H9 (cell line): ENCODE results near the gene EPHA2. TPM values are rescaled to one million over a fixed set of nuclear protein-coding genes. Genes with fewer than 3 reads are reported as not detected.

Experiments used
- DNase-seq: peaks from one replicate; pipeline ENCODE4 v3.0.0-alpha.2; 2017
- H2AFZ ChIP-seq: one replicate; pipeline ENCODE4 v1.6.1; 2013; ENCODE audit warnings: mild to moderate bottlenecking, low read length, control low read depth, moderate library complexity
- H2AK5ac ChIP-seq: 2 replicates; pipeline ENCODE4 v1.6.1; 2013; ENCODE audit warnings: low read length, control low read depth, mixed read lengths; ENCODE audit not compliant: insufficient read length
- H2BK120ac ChIP-seq: one replicate; pipeline ENCODE4 v1.6.1; 2013; ENCODE audit warnings: low read depth, mild to moderate bottlenecking, low read length, control low read depth, inconsistent platforms; ENCODE audit not compliant: poor library complexity, severe bottlenecking
- H2BK12ac ChIP-seq: 2 replicates; pipeline ENCODE4 v1.6.1; 2013; ENCODE audit warnings: low read length, control low read depth, mixed read lengths, low read depth; ENCODE audit not compliant: insufficient read length
- H2BK15ac ChIP-seq: 2 replicates; pipeline ENCODE4 v1.6.1; 2013; ENCODE audit warnings: low read depth, low read length, control low read depth
- H2BK20ac ChIP-seq: one replicate; pipeline ENCODE4 v1.6.1; 2013; ENCODE audit warnings: low read depth, mild to moderate bottlenecking, low read length, control low read depth, inconsistent platforms; ENCODE audit not compliant: poor library complexity, severe bottlenecking
- H2BK5ac ChIP-seq: 2 replicates; pipeline ENCODE4 v1.6.1; 2013; ENCODE audit warnings: low read length, control low read depth, mixed read lengths; ENCODE audit not compliant: insufficient read length
- H3K14ac ChIP-seq: 2 replicates; pipeline ENCODE4 v1.6.1; 2013; ENCODE audit warnings: low read length, control low read depth; ENCODE audit not compliant: insufficient read depth
- H3K18ac ChIP-seq: 2 replicates; pipeline ENCODE4 v1.6.1; 2013; ENCODE audit warnings: low read depth, mild to moderate bottlenecking, mixed read lengths, low read length, control low read depth; ENCODE audit not compliant: insufficient read length
- H3K23ac ChIP-seq: 2 replicates; pipeline ENCODE4 v1.6.1; 2013; ENCODE audit warnings: low read length, control low read depth, mixed read lengths, low read depth; ENCODE audit not compliant: insufficient read length
- H3K23me2 ChIP-seq: 2 replicates; pipeline ENCODE4 v1.6.1; 2013; ENCODE audit warnings: low read depth, mild to moderate bottlenecking, mixed read lengths, low read length, control low read depth; ENCODE audit not compliant: insufficient read length, poor library complexity, severe bottlenecking
- H3K27ac ChIP-seq: 2 replicates; pipeline ENCODE4 v1.5.1; 2013; ENCODE audit warnings: low read length, control low read depth, mixed read lengths, low read depth; ENCODE audit not compliant: insufficient read length
- H3K27me3 ChIP-seq: 2 replicates; pipeline ENCODE4 v1.6.1; 2013; ENCODE audit warnings: low read length, control low read depth, inconsistent platforms; ENCODE audit not compliant: insufficient read depth
- H3K4ac ChIP-seq: 2 replicates; pipeline ENCODE4 v1.6.1; 2013; ENCODE audit warnings: low read depth, mild to moderate bottlenecking, control low read depth, inconsistent platforms, low read length, moderate library complexity
- H3K4me1 ChIP-seq: 2 replicates; pipeline ENCODE4 v1.6.1; 2013; ENCODE audit warnings: low read length, control low read depth, inconsistent platforms; ENCODE audit not compliant: insufficient read depth
- H3K4me2 ChIP-seq: 2 replicates; pipeline ENCODE4 v1.6.1; 2013; ENCODE audit warnings: low read length, control low read depth, mixed read lengths; ENCODE audit not compliant: insufficient read length, insufficient read depth
- H3K56ac ChIP-seq: 2 replicates; pipeline ENCODE4 v1.6.1; 2013; ENCODE audit warnings: low read depth, mild to moderate bottlenecking, mixed read lengths, low read length, control low read depth; ENCODE audit not compliant: insufficient read length
- H3K79me1 ChIP-seq: 2 replicates; pipeline ENCODE4 v1.6.1; 2013; ENCODE audit warnings: low read depth, mild to moderate bottlenecking, moderate library complexity, low read length, control low read depth, inconsistent platforms; ENCODE audit not compliant: insufficient read depth, poor library complexity, severe bottlenecking
- H3K79me2 ChIP-seq: 2 replicates; pipeline ENCODE4 v1.6.1; 2013; ENCODE audit warnings: low read length, control low read depth, inconsistent platforms; ENCODE audit not compliant: insufficient read depth
- H3K9ac ChIP-seq: 2 replicates; pipeline ENCODE4 v1.6.1; 2013; ENCODE audit warnings: low read length, control low read depth, mixed read lengths; ENCODE audit not compliant: insufficient read length; ENCODE audit errors: extremely low read depth
- H3K9me3 ChIP-seq: one replicate; pipeline ENCODE4 v1.6.1; 2013; ENCODE audit warnings: low read depth, low read length, inconsistent platforms; ENCODE audit not compliant: control insufficient read depth
- H3T11ph ChIP-seq: one replicate; pipeline ENCODE4 v1.6.1; 2013; ENCODE audit warnings: mild to moderate bottlenecking, low read length, control low read depth, inconsistent platforms
- H4K20me1 ChIP-seq: one replicate; pipeline ENCODE4 v1.6.1; 2013; ENCODE audit not compliant: control insufficient read depth, insufficient read length, insufficient read depth
- H4K5ac ChIP-seq: 2 replicates; pipeline ENCODE4 v1.6.1; 2013; ENCODE audit warnings: low read depth, mild to moderate bottlenecking, mixed read lengths, low read length, control low read depth; ENCODE audit not compliant: insufficient read length
- H4K8ac ChIP-seq: replicated peaks from 2 replicates; pipeline ENCODE4 v1.6.1; 2013; ENCODE audit warnings: low read length, control low read depth, mixed read lengths, low read depth; ENCODE audit not compliant: insufficient read length
- H4K91ac ChIP-seq: 2 replicates; pipeline ENCODE4 v1.6.1; 2013; ENCODE audit warnings: low read depth, mild to moderate bottlenecking, moderate library complexity, mixed read lengths, low read length, control low read depth; ENCODE audit not compliant: insufficient read length
- H3K27ac Mint-ChIP-seq, 3 experiments: 2 replicates in 2 of 3; 3 replicates in 1 of 3; pipeline ENCODE4 v1.8.0; 2020 to 2021; ENCODE audit warnings: mixed read lengths in 3 of 3, mild to moderate bottlenecking in 1 of 3, moderate library complexity in 1 of 3
- H3K27me3 Mint-ChIP-seq: 2 replicates; pipeline ENCODE4 v1.8.0; 2021; ENCODE audit warnings: low read depth, mild to moderate bottlenecking, moderate library complexity, mixed read lengths
- H3K36me3 Mint-ChIP-seq, 3 experiments: 2 replicates in 2 of 3; 3 replicates in 1 of 3; pipeline ENCODE4 v1.8.0; 2020 to 2021; ENCODE audit warnings: low read depth in 3 of 3, mixed read lengths in 3 of 3; ENCODE audit not compliant: insufficient read depth in 1 of 3
- H3K4me1 Mint-ChIP-seq, 2 experiments: 2 replicates each; pipeline ENCODE4 v1.8.0; 2020; ENCODE audit warnings: mixed read lengths in 2 of 2
- H3K4me3 Mint-ChIP-seq, 2 experiments: 2 replicates in 1 of 2; 3 replicates in 1 of 2; pipeline ENCODE4 v1.8.0; 2020 to 2021; ENCODE audit warnings: mild to moderate bottlenecking in 2 of 2, mixed read lengths in 2 of 2, moderate library complexity in 1 of 2
- H3K9me3 Mint-ChIP-seq, 2 experiments: 2 replicates in 1 of 2; 3 replicates in 1 of 2; pipeline ENCODE4 v1.8.0; 2020; ENCODE audit warnings: mild to moderate bottlenecking in 2 of 2, mixed read lengths in 2 of 2, moderate library complexity in 1 of 2
- WGBS: extraction: QIAGEN DNeasy Blood & Tissue Kit; methylation state at CpG from one replicate; pipeline ENCODE4 v1.1.7; 2013; ENCODE audit warnings: missing lambda C conversion rate, low lambda C conversion rate, mixed read lengths; ENCODE audit not compliant: insufficient read length; ENCODE audit errors: extremely low coverage; 5-methylcytosine and 5-hydroxymethylcytosine counted together
- total RNA-seq: library from RNA; stranded (reverse); gene quantifications from 2 replicates; pipeline ENCODE4 v1.2.1, GENCODE V29; 2021
- TF ChIP-seq, protein P1 (sequence below): fragments of 200-600 bp; sonication (generic); conservative IDR thresholded peaks from 3 replicates; pipeline ENCODE4 v1.8.0; 2021; ENCODE audit warnings: antibody characterized with exemption, mild to moderate bottlenecking

The EPHA2 gene
- total RNA-seq, 1 experiment from 2014 or later: 33.1 TPM

DNA sequence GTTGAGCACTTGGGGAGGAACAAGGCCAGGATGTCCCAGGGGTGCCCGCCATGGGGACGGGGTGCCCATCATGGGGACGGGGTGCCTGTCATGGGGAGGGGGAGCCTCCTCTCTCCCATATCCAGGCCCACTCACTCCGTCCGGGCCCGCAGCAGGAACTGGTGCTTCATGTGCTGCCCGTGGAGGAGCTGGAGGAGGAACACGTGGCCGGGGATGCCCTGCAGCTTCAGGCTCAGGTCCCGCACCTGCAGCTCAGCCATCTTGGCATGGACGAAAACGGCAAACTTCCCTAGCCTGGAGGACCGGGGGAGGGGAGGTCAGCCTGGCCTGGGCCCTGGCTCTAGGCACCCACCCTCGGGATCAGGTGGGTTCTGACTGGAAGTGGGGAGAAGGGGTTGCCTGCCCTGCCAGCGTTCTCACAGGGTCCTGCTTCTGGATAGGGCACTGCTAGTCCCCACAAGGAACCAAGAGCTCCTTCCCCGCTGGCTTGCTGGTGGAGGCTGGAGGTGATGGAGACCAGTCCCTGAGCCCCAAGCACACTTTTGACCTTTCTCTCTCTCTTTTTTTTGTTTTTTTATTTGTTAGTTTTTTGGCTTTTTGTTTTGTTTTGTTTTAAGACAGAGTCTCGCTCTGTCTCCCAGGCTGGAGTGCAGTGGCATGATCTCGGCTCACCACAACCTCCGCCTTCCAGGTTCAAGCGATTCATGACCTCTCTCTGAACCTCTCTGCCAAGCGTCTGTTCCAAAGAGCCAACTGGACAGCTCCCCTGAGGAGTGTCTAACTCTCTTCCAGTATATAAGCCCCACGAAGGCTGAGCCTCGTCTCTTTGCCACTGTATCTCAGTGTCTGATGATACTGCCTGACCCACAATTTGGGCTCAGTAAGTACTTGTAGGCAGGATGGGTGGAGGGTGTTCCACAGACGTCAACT, 46.7 kb upstream of the EPHA2 start:
- no peak overlapping the region for H3K27ac ChIP-seq
- no peak overlapping the region for H2BK120ac ChIP-seq
- no peaks in the 10 kb centered on the region for H4K20me1 ChIP-seq
- H3K23me2 ChIP-seq: peaks cover 8% of the 10 kb centered on the region
- no peak overlapping the region for H2BK12ac ChIP-seq
- no CpG with 5 or more reads among the region's 24 CpGs for whole genome bisulfite sequencing
- H4K91ac ChIP-seq: no peak overlapping the region
- no peak overlapping the region for H4K5ac ChIP-seq
- no peak overlapping the region for H2BK15ac ChIP-seq
- no peak overlapping the region for H3K4ac ChIP-seq
- H3T11ph ChIP-seq: no peak overlapping the region
- TF ChIP-seq, protein P1, sequence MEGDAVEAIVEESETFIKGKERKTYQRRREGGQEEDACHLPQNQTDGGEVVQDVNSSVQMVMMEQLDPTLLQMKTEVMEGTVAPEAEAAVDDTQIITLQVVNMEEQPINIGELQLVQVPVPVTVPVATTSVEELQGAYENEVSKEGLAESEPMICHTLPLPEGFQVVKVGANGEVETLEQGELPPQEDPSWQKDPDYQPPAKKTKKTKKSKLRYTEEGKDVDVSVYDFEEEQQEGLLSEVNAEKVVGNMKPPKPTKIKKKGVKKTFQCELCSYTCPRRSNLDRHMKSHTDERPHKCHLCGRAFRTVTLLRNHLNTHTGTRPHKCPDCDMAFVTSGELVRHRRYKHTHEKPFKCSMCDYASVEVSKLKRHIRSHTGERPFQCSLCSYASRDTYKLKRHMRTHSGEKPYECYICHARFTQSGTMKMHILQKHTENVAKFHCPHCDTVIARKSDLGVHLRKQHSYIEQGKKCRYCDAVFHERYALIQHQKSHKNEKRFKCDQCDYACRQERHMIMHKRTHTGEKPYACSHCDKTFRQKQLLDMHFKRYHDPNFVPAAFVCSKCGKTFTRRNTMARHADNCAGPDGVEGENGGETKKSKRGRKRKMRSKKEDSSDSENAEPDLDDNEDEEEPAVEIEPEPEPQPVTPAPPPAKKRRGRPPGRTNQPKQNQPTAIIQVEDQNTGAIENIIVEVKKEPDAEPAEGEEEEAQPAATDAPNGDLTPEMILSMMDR: no peak
- Mint-ChIP-seq H3K27me3 (no peaks in the 10 kb centered on the region), H3K4me3 (no peak overlapping the region), H3K27ac (peak overlapping the region in 2 of 3 experiments; percentile 36 to 62; a peak in 2 of 7 replicates), H3K36me3 (peaks cover 11 to 60% (median 19%) of the 10 kb centered on the region in 3 experiments; a peak in 6 of 7 replicates), H3K4me1 (peaks cover 7 to 14% of the 10 kb centered on the region in 2 experiments), H3K9me3 (no peaks in the 10 kb centered on the region)
- no peaks in the 10 kb centered on the region for H3K79me1 ChIP-seq
- no peak overlapping the region for H3K18ac ChIP-seq
- H3K27me3 ChIP-seq: no peaks in the 10 kb centered on the region
- no peak overlapping the region; the same call in 1 of the 2 replicates for H3K14ac ChIP-seq
- H3K79me2 ChIP-seq: no peaks in the 10 kb centered on the region; the same call in 1 of the 2 replicates
- no peak overlapping the region for H2BK20ac ChIP-seq
- no peaks in the 10 kb centered on the region for H3K9me3 ChIP-seq
- no peak overlapping the region for H2AK5ac ChIP-seq
- no peak for DNase-seq
- H4K8ac ChIP-seq: no peak overlapping the region
- H3K4me1 ChIP-seq: no peaks in the 10 kb centered on the region
- no peak overlapping the region for H3K9ac ChIP-seq
- no peak overlapping the region for H3K23ac ChIP-seq
- no peak overlapping the region for H3K56ac ChIP-seq
- no peak overlapping the region for H2AFZ ChIP-seq
- H2BK5ac ChIP-seq: no peak overlapping the region
- H3K4me2 ChIP-seq: no peak overlapping the region
